Sigmoid colon (tissue), 7 donors: Measurements from ENCODE around the gene ANXA3. TPM values are rescaled to one million over a fixed set of nuclear protein-coding genes. Genes with fewer than 3 reads are reported as not detected.

Experiments used
- DNase-seq: peaks from one replicate; pipeline ENCODE4 v3.0.0-alpha.2; 2019
- H3K27ac ChIP-seq, 4 donors: fragments of 200-600 bp; sonication (generic); one replicate each; pipeline ENCODE4 v1.5.1; 2016 to 2019; ENCODE audit warnings: mild to moderate bottlenecking in 1 of 4
- H3K27me3 ChIP-seq, 3 donors: fragments of 200-600 bp; sonication (generic); one replicate each; pipeline ENCODE4 v1.5.1; 2019; ENCODE audit warnings: mild to moderate bottlenecking in 1 of 3
- H3K36me3 ChIP-seq, 4 donors: fragments of 200-600 bp; sonication (generic); one replicate each; pipeline ENCODE4 v1.5.1; 2016 to 2019
- H3K4me1 ChIP-seq, 4 donors: fragments of 200-600 bp; sonication (generic); one replicate each; pipeline ENCODE4 v1.5.1; 2017 to 2019
- H3K4me3 ChIP-seq, 4 donors: fragments of 200-600 bp; sonication (generic); one replicate each; pipeline ENCODE4 v1.5.1; 2017 to 2019; ENCODE audit warnings: mild to moderate bottlenecking in 2 of 4, moderate library complexity in 1 of 4
- H3K9me3 ChIP-seq, 4 donors: fragments of 200-600 bp in 3 of 4; sonication (generic) in 3 of 4; one replicate each; pipeline versions ENCODE4 v1.5.1 to v1.6.1; 2013 to 2019
- CTCF ChIP-seq, 4 experiments: fragments of 450-650 bp in 3 of 4; fragments of 200-600 bp in 1 of 4; IDR thresholded peaks; one replicate each; pipeline ENCODE4 v1.5.1; 2016 to 2019; ENCODE audit warnings: antibody characterized with exemption in 4 of 4, mild to moderate bottlenecking in 3 of 4, moderate library complexity in 2 of 4
- EP300 ChIP-seq, 4 donors: sonication (generic); formaldehyde crosslinking; IDR thresholded peaks; one replicate each; pipeline ENCODE4 v1.6.1; 2017; ENCODE audit warnings: antibody characterized with exemption in 4 of 4
- POLR2A ChIP-seq, 2 donors: fragments of 450-650 bp; IDR thresholded peaks; one replicate each; pipeline ENCODE4 v1.6.1; 2016; ENCODE audit warnings: antibody characterized with exemption in 2 of 2, mild to moderate bottlenecking in 2 of 2, moderate library complexity in 2 of 2
- POLR2AphosphoS5 ChIP-seq, 4 donors: sonication (generic); formaldehyde crosslinking; IDR thresholded peaks; one replicate each; pipeline ENCODE4 v1.6.1; 2017; ENCODE audit warnings: antibody characterized with exemption in 4 of 4
- WGBS, 2 donors: extraction: QIAGEN DNeasy Blood & Tissue Kit; methylation state at CpG; one replicate each; pipeline ENCODE4 v1.1.7; 2013; 5-methylcytosine and 5-hydroxymethylcytosine counted together
- intact Hi-C: fragments of 100-400 bp; cut with DNase I; formaldehyde crosslinking; loops from one replicate; pipeline ENCODE4 v1.15.1; 2023
- polyA plus RNA-seq, 3 donors: library from polyadenylated mRNA; stranded (reverse); fragments of 200-250 nt; gene quantifications; one replicate each; pipeline ENCODE4 v1.2.3, GENCODE V29; 2013
- total RNA-seq, 4 donors: library from RNA; depleted of rRNA; stranded (reverse); fragments of >200 nt; gene quantifications; one replicate each; pipeline ENCODE4 v1.1.0, GENCODE V29; 2016
- donor health status: healthy with polysubstance abuse.
- donor health status: Bipolar disorder and iron deficiency.
- donor health status: healthy.

The ANXA3 gene
- total and polyA plus RNA-seq, 7 donors, result 17.8 to 109 (median 46.4) TPM

- WGBS, 2 donors, result 78 to 85% methylated on average over 3 of the region's 3 CpGs
- no peak overlapping the region for H3K27ac ChIP-seq
- TF ChIP-seq EP300 (IDR thresholded peaks at IDR 0.05) (no peak), CTCF (IDR thresholded peaks at IDR 0.05) (no peak), POLR2AphosphoS5 (IDR thresholded peaks at IDR 0.05) (no peak), POLR2A (IDR thresholded peaks at IDR 0.05) (no peak)
- intact Hi-C loops, result no loop called here
- no peak overlapping the region for H3K4me3 ChIP-seq
- H3K36me3 ChIP-seq, result peaks cover 0 to 24% (median 0%) of the 10 kb centered on the region in 4 donors
- no peaks in the 10 kb centered on the region for H3K9me3 ChIP-seq
- no peaks in the 10 kb centered on the region for H3K4me1 ChIP-seq
- H3K27me3 ChIP-seq, result no peaks in the 10 kb centered on the region
- no peak for DNase-seq
Observed at GRCh38 chr4:78602334-78602733, 50.8 kb downstream of the ANXA3 start.

- Histone ChIP-seq H3K9me3 (no peaks in the 10 kb centered on the region), H3K4me3 (no peak overlapping the region), H3K27ac (no peak overlapping the region), H3K36me3 (peaks cover 0 to 24% (median 0%) of the 10 kb centered on the region in 4 donors), H3K4me1 (no peaks in the 10 kb centered on the region), H3K27me3 (no peaks in the 10 kb centered on the region)
- no peak for DNase-seq
- 93 to 94% methylated on average over 3 of the region's 3 CpGs for WGBS, 2 donors
- TF ChIP-seq EP300 (IDR thresholded peaks at IDR 0.05), result no peak
- TF ChIP-seq POLR2A (IDR thresholded peaks at IDR 0.05), result no peak
- intact Hi-C loops, result no loop called here
Observed at GRCh38 chr4:78603384-78603783, 51.8 kb downstream of the ANXA3 start.

GRCh38 chr4:78604988-78605387 lies 53.4 kb downstream of the ANXA3 start:
- TF ChIP-seq POLR2A (IDR thresholded peaks at IDR 0.05) (no peak), CTCF (IDR thresholded peaks at IDR 0.05) (no peak)
- Histone ChIP-seq H3K9me3 (no peaks in the 10 kb centered on the region), H3K4me3 (no peak overlapping the region), H3K4me1 (no peaks in the 10 kb centered on the region), H3K27me3 (no peaks in the 10 kb centered on the region), H3K36me3 (peaks cover 0 to 18% (median 0%) of the 10 kb centered on the region in 4 donors), H3K27ac (no peak overlapping the region)
- intact Hi-C loops, result no loop called here
- no peak for DNase-seq
- 91 to 96% methylated on average over 2 of the region's 2 CpGs for WGBS, 2 donors

GRCh38 chr4:78606035-78606434 lies 54.5 kb downstream of the ANXA3 start:
- Histone ChIP-seq H3K27me3 (no peaks in the 10 kb centered on the region), H3K27ac (no peak overlapping the region), H3K4me3 (no peak overlapping the region), H3K36me3 (peaks cover 0 to 18% (median 0%) of the 10 kb centered on the region in 4 donors), H3K9me3 (no peaks in the 10 kb centered on the region), H3K4me1 (no peaks in the 10 kb centered on the region)
- intact Hi-C loops, result no loop called here
- no peak for TF ChIP-seq EP300 (IDR thresholded peaks at IDR 0.05)
- no peak for TF ChIP-seq POLR2AphosphoS5 (IDR thresholded peaks at IDR 0.05)
- TF ChIP-seq POLR2A (IDR thresholded peaks at IDR 0.05), result no peak
- no peak for TF ChIP-seq CTCF (IDR thresholded peaks at IDR 0.05)
- WGBS, 2 donors, result 98% methylated on average over 3 of the region's 3 CpGs
- no peak for DNase-seq

GRCh38 chr4:78606530-78607095 lies 55.0 kb downstream of the ANXA3 start:
- Histone ChIP-seq H3K4me3 (no peak overlapping the region), H3K4me1 (no peaks in the 10 kb centered on the region), H3K27me3 (no peaks in the 10 kb centered on the region), H3K27ac (no peak overlapping the region), H3K9me3 (no peaks in the 10 kb centered on the region), H3K36me3 (peaks cover 0 to 18% (median 0%) of the 10 kb centered on the region in 4 donors)
- TF ChIP-seq CTCF (IDR thresholded peaks at IDR 0.05) (no peak), POLR2A (IDR thresholded peaks at IDR 0.05) (no peak), POLR2AphosphoS5 (IDR thresholded peaks at IDR 0.05) (no peak), EP300 (IDR thresholded peaks at IDR 0.05) (no peak)
- DNase-seq, result no peak
- WGBS, 2 donors, result 95 to 96% methylated on average over 1 of the region's 1 CpG
- intact Hi-C loops, result no loop called here
